SK-N-MC (cell line): ENCODE data around the gene RANGAP1.

ENCODE experiments used
- EZH2 ChIP-seq: fragments of 200-600 bp; sonication (generic); IDR thresholded peaks from one replicate; pipeline ENCODE4 v1.6.1; 2017; ENCODE audit warnings: antibody characterized with exemption
- FOXP2 ChIP-seq: optimal IDR thresholded peaks from 2 replicates; pipeline ENCODE3; 2011; ENCODE audit warnings: mild to moderate bottlenecking, moderate library complexity; ENCODE audit not compliant: insufficient read depth; ENCODE audit errors: extremely low read length, control extremely low read depth
- POLR2AphosphoS5 ChIP-seq: IDR thresholded peaks from 2 replicates; pipeline ENCODE4 v1.6.1; 2012; ENCODE audit warnings: mild to moderate bottlenecking, low read depth, low read length, borderline replicate concordance

DNA sequence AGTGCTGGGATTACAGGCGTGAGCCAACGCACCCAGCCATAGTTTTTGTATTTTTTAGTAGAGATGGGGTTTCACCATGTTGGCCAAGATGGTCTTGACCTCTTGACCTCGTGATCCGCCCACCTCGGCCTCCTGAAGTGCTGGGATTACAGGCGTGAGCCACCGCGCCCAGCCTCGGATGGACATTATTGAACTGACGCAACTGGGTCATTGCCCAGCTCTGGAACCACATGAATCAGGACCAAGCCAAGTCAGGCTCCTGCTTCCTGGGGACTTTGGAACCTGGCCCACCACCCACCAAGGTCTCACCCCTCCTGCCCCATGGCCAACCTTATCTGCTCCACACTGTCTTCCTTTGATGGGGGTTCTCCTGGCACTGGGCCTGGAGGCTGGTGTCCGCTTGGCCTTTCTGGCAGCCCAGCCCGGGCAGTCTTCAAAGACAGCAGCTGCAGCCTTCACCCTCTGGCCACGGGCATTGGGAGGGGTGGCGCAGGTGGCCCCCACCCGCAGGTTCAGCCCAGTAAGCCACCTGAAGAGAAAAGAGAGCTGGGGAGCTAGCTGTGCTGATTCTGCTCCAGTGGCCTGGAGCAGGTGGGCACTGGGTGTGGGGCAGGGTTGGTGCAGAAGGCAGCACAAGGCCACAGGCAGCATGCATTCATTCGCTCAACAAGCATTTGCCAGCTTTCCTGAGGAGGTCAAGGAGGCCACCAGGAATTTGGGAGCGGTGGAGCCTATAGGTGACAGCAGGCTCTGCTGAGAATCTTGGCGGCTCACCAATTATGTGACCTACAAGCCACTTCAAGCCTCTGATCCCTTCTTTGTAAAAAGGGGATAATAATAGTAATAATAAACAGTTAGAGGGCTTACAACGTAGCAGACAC lies 50.9 kb downstream of the RANGAP1 start:
- TF ChIP-seq EZH2 = no peak
- no peak for TF ChIP-seq POLR2AphosphoS5
- no peak for TF ChIP-seq FOXP2
